K562 (cell line): Measurements from ENCODE around the gene PCP2. TPM values are rescaled to one million over a fixed set of nuclear protein-coding genes. Genes with fewer than 3 reads are reported as not detected.
A peak's percentile ranks its signal among the peaks of the same experiment; 100 is the strongest.

Experiments
- CHD1 ChIP-seq: fragments of 200-600 bp; sonication (generic); IDR thresholded peaks from one replicate; pipeline ENCODE4 v1.6.1; 2012; ENCODE audit warnings: mild to moderate bottlenecking, moderate library complexity, low read length, inconsistent platforms
- DPF2 ChIP-seq: fragments of 450-650 bp; IDR thresholded peaks from 2 replicates; pipeline ENCODE4 v1.6.1; 2016
- E2F3 ChIP-seq: fragments of 250-450 bp; sonication (Bioruptor Pico); IDR thresholded peaks from 2 replicates; pipeline ENCODE4 v1.4.0; 2020; ENCODE audit warnings: mild to moderate bottlenecking
- ERF ChIP-seq: fragments of 450-650 bp; formaldehyde crosslinking; IDR thresholded peaks from 2 replicates; pipeline ENCODE4 v1.4.0; 2020; ENCODE audit warnings: mild to moderate bottlenecking, mixed read lengths
- FOXO4 ChIP-seq: fragments of 450-650 bp; formaldehyde crosslinking; IDR thresholded peaks from 2 replicates; pipeline ENCODE4 v1.4.0; 2020; ENCODE audit warnings: mild to moderate bottlenecking, moderate library complexity
- FOXP1 ChIP-seq: sonication (generic); formaldehyde crosslinking; IDR thresholded peaks from 2 replicates; pipeline ENCODE4 v1.8.0; 2022; ENCODE audit warnings: mild to moderate bottlenecking, missing genetic modification reagents
- GATA2 ChIP-seq: sonication (generic); formaldehyde crosslinking; IDR thresholded peaks from 2 replicates; pipeline ENCODE4 v1.4.0; 2020; ENCODE audit warnings: mild to moderate bottlenecking, missing genetic modification reagents
- HES1 ChIP-seq: fragments of 450-650 bp; IDR thresholded peaks from 2 replicates; pipeline ENCODE4 v1.6.1; 2016; ENCODE audit warnings: low read depth, mild to moderate bottlenecking, moderate library complexity
- MYBL2 ChIP-seq, 2 experiments: fragments of 450-650 bp in 1 of 2; sonication (generic) in 1 of 2; formaldehyde crosslinking in 1 of 2; IDR thresholded peaks; 2 replicates each; pipeline versions ENCODE4 v1.6.1 to v1.8.1; 2017 to 2022; ENCODE audit warnings: borderline replicate concordance in 1 of 2, inconsistent platforms in 1 of 2, low read depth in 1 of 2, mild to moderate bottlenecking in 1 of 2, missing genetic modification reagents in 1 of 2, moderate library complexity in 1 of 2
- NFXL1 ChIP-seq: fragments of 450-650 bp; formaldehyde crosslinking; IDR thresholded peaks from 2 replicates; pipeline ENCODE4 v1.4.0; 2021; ENCODE audit warnings: mild to moderate bottlenecking
- RBM17 ChIP-seq: fragments of 200-400 bp; formaldehyde crosslinking; IDR thresholded peaks from 2 replicates; pipeline ENCODE4 v1.6.1; 2017; ENCODE audit warnings: low read depth, mild to moderate bottlenecking, low read length, borderline replicate concordance
- RFX5 ChIP-seq: IDR thresholded peaks from 2 replicates; pipeline ENCODE4 v1.6.1; 2011; ENCODE audit warnings: low read depth, mild to moderate bottlenecking, improper control_type of control experiment, low read length
- STAG1 ChIP-seq: sonication (generic); formaldehyde crosslinking; IDR thresholded peaks from 2 replicates; pipeline ENCODE4 v1.5.0; 2020; ENCODE audit warnings: missing genetic modification reagents, borderline replicate concordance
- U2AF1 ChIP-seq: fragments of 200-400 bp; formaldehyde crosslinking; optimal IDR thresholded peaks from 2 replicates; pipeline ENCODE3; 2017; ENCODE audit warnings: mild to moderate bottlenecking, low read depth, low read length, moderate library complexity
- UBTF ChIP-seq, 2 experiments: IDR thresholded peaks; 2 replicates each; pipeline ENCODE4 v1.6.1; 2012; ENCODE audit warnings: improper control_type of control experiment in 2 of 2, low read depth in 2 of 2, low read length in 2 of 2, borderline replicate concordance in 1 of 2
- YY1 ChIP-seq, 3 experiments: IDR thresholded peaks; 2 replicates each; pipeline ENCODE4 v1.6.1; 2011; ENCODE audit warnings: low read length in 2 of 3, mild to moderate bottlenecking in 2 of 3, moderate library complexity in 2 of 3, borderline replicate concordance in 1 of 3, control low read depth in 1 of 3, low read depth in 1 of 3; ENCODE audit not compliant: insufficient read depth in 3 of 3, insufficient replicate concordance in 2 of 3, control insufficient read depth in 1 of 3, insufficient read length in 1 of 3; ENCODE audit errors: extremely low read depth in 1 of 3
- ZBTB7A ChIP-seq: IDR thresholded peaks from 2 replicates; pipeline ENCODE4 v1.6.1; 2011; ENCODE audit warnings: low read depth, mild to moderate bottlenecking, low read length, moderate library complexity, borderline replicate concordance; ENCODE audit not compliant: control insufficient read depth
- ZC3H4 ChIP-seq: sonication (generic); formaldehyde crosslinking; IDR thresholded peaks from 2 replicates; pipeline ENCODE4 v1.9.0; 2021; ENCODE audit warnings: missing genetic modification reagents, borderline replicate concordance
- ZNF133 ChIP-seq: fragments of 250-450 bp; sonication (Bioruptor Pico); IDR thresholded peaks from 2 replicates; pipeline ENCODE4 v1.4.0; 2020; ENCODE audit warnings: mild to moderate bottlenecking
- ZNF140 ChIP-seq: fragments of 250-450 bp; sonication (Bioruptor Pico); IDR thresholded peaks from 2 replicates; pipeline ENCODE4 v1.8.0; 2021; ENCODE audit warnings: moderate library complexity, mild to moderate bottlenecking, inconsistent platforms
- ZNF668 ChIP-seq: fragments of 250-450 bp; sonication (Bioruptor Pico); IDR thresholded peaks from 2 replicates; pipeline ENCODE4 v1.8.0; 2022; ENCODE audit warnings: mild to moderate bottlenecking, inconsistent platforms
- ZNF695 ChIP-seq: fragments of 450-650 bp; formaldehyde crosslinking; IDR thresholded peaks from 2 replicates; pipeline ENCODE4 v1.4.0; 2020; ENCODE audit warnings: mild to moderate bottlenecking, moderate library complexity
- polyA plus RNA-seq, 8 experiments: library from polyadenylated mRNA; depleted of rRNA in 4 of 8; stranded (reverse) in 5 of 8; unstranded in 3 of 8; fragments of >200 nt; fragmentation: Nextera tagmentation in 2 of 8; fragmentation: Illumina TruSeq in 1 of 8; extraction: Ambion mirVana in 2 of 8; extraction: Trizol in 1 of 8; gene quantifications; 2 replicates each; pipeline versions ENCODE4 v1.2.1 to v1.2.3, GENCODE V29; 2011 to 2014; ENCODE audit warnings: inconsistent platforms in 1 of 8, missing spikeins in 1 of 8
- total RNA-seq, 7 experiments: library from RNA; depleted of rRNA in 6 of 7; stranded (reverse); fragments of >200 nt in 6 of 7; fragmentation: Illumina TruSeq in 2 of 7; extraction: Trizol in 2 of 7; gene quantifications; 2 replicates each; pipeline versions ENCODE4 v1.2.1 to v1.2.3, GENCODE V29; 2011 to 2021; ENCODE audit warnings: low replicate concordance in 1 of 7
- TF ChIP-seq, protein P1 (sequence below): fragments of 450-650 bp; formaldehyde crosslinking; IDR thresholded peaks from 2 replicates; pipeline ENCODE4 v1.4.0; 2020; ENCODE audit warnings: mild to moderate bottlenecking, moderate library complexity

PCP2 gene
- total and polyA plus RNA-seq, 9 of the 15 experiments (the other 6 are each of a cell fraction or from before 2014, with no cell fraction given): 0.17 to 1.3 (median 0.49) TPM; not detected in 3

DNA sequence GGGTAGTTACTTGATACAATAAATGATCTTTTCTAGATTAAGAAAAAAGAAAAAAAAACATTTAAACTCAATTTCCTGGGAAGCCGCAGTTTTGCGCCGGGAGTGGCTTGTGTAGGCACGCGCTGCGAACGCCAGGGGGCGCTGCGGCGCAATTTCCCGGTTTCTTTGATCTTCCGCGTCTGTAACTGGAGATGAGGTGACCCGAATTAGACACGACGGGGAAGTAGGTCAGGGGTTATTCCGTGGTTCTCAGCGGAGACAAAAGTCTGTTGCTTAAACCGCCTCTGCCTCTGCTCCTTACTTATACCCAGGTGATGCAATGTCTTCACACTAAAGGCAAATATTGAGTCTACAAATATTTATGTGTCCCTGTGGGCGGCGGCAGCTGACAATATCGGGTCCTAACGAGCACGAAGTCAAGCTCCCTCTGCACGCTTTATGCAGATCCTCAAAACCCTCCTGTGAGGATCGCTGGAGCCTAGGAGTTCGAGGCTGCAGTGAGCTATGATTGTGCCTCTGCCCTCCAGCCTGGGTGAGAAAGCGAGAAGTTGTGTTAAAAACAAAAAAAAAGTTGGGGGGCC is 18.6 kb upstream of the PCP2 start (continued):
- no peak for TF ChIP-seq ZNF668 (CRISPR knock-in tag)
- TF ChIP-seq ERF (CRISPR knock-in tag): no peak
- TF ChIP-seq UBTF (IDR thresholded peaks at IDR 0.05; ENCODE audit: borderline replicate concordance in 1 of 2, low read depth in 2 of 2, low read length in 2 of 2): no peak
- no peak for TF ChIP-seq STAG1 (CRISPR knock-in tag)
- no peak for TF ChIP-seq FOXO4
- no peak for TF ChIP-seq ZC3H4
- TF ChIP-seq U2AF1: no peak
- peak; percentile 68; the same call in 1 of the 2 replicates for TF ChIP-seq DPF2
- TF ChIP-seq E2F3: no peak
- TF ChIP-seq CHD1: no peak
- TF ChIP-seq ZNF140 (CRISPR knock-in tag): no peak
- peak in 1 of 3 experiments; percentile 37 for TF ChIP-seq YY1 (IDR thresholded peaks at IDR 0.05; ENCODE audit: borderline replicate concordance in 1 of 3, control insufficient read depth in 1 of 3, extremely low read depth in 1 of 3, insufficient read depth in 3 of 3, insufficient read length in 1 of 3, insufficient replicate concordance in 2 of 3, low read depth in 1 of 3, low read length in 2 of 3)
- TF ChIP-seq ZNF133 (CRISPR knock-in tag): no peak
- TF ChIP-seq MYBL2 (IDR thresholded peaks at IDR 0.05; ENCODE audit: low read depth): no peak
- no peak for TF ChIP-seq MYBL2 (CRISPR knock-in tag; IDR thresholded peaks at IDR 0.05; ENCODE audit: borderline replicate concordance)
- TF ChIP-seq, protein P1, sequence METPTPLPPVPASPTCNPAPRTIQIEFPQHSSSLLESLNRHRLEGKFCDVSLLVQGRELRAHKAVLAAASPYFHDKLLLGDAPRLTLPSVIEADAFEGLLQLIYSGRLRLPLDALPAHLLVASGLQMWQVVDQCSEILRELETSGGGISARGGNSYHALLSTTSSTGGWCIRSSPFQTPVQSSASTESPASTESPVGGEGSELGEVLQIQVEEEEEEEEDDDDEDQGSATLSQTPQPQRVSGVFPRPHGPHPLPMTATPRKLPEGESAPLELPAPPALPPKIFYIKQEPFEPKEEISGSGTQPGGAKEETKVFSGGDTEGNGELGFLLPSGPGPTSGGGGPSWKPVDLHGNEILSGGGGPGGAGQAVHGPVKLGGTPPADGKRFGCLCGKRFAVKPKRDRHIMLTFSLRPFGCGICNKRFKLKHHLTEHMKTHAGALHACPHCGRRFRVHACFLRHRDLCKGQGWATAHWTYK (CRISPR knock-in tag): no peak
- TF ChIP-seq FOXP1 (CRISPR knock-in tag): no peak
- no peak for TF ChIP-seq RFX5
- no peak for TF ChIP-seq RBM17
- no peak for TF ChIP-seq HES1
- TF ChIP-seq NFXL1 (CRISPR knock-in tag): no peak
- no peak for TF ChIP-seq ZNF695 (CRISPR knock-in tag)
- TF ChIP-seq ZBTB7A: peak; percentile 38; the same call in 1 of the 2 replicates
- TF ChIP-seq GATA2 (CRISPR knock-in tag): no peak
